ENCODE data around the gene SSTR3. TPM values are rescaled to one million over a fixed set of nuclear protein-coding genes. Genes with fewer than 3 reads are reported as not detected.

The SSTR3 gene
- total and polyA plus RNA-seq, 2 of the 4 experiments (the other 2 are of a cell fraction), result under 0.01 to 0.07 TPM

GRCh38 chr22:37199760-37200108, 12.5 kb downstream of the SSTR3 start:
- Histone ChIP-seq H3K27me3 (ENCODE audit: control insufficient read depth, insufficient read depth, low read length) (no peaks in the 10 kb centered on the region), H3K4ac (ENCODE audit: low read depth, low read length) (peak overlapping the region; percentile 93), H3K18ac (ENCODE audit: low read depth, low read length) (0 out of 2 replicates have a peak overlapping the region, but pooled peaks have one; percentile 14), H2AK9ac (replicated peaks; ENCODE audit: low read depth, low read length, poor library complexity) (peak overlapping the region; percentile 94), H2AFZ (replicated peaks; ENCODE audit: low read length, poor library complexity) (peak overlapping the region; percentile 98), H3K79me1 (ENCODE audit: low read depth in 1 of 2, low read length in 2 of 2) (peaks cover 0 to 6% of the 10 kb centered on the region in 2 experiments; a peak in 1 of 4 replicates), H3K23ac (ENCODE audit: low read depth, low read length) (peak overlapping the region; percentile 55; the same call in 1 of the 2 replicates), H2BK120ac (ENCODE audit: low read depth, low read length) (peak overlapping the region; percentile 73), H3K27ac (ENCODE audit: insufficient read depth, low read length) (peak overlapping the region; percentile 18; the same call in 1 of the 2 replicates), H3K9me3 (ENCODE audit: control insufficient read depth, insufficient read depth, low read length) (no peaks in the 10 kb centered on the region), H2BK5ac (ENCODE audit: low read depth, low read length, poor library complexity, severe bottlenecking) (peak overlapping the region; percentile 25), H3K4me3 (ENCODE audit: insufficient read depth, low read depth, low read length) (no peak overlapping the region), H3K9ac (ENCODE audit: low read depth, low read length) (peak overlapping the region; percentile 69), H2BK20ac (ENCODE audit: low read depth, low read length) (peak overlapping the region; percentile 48; the same call in 1 of the 2 replicates), H3K14ac (replicated peaks; ENCODE audit: low read depth, low read length) (peak overlapping the region; percentile 82), H2BK15ac (ENCODE audit: low read depth, low read length) (peak overlapping the region; percentile 79; the same call in 1 of the 3 replicates), H4K5ac (ENCODE audit: low read depth, low read length) (peak overlapping the region; percentile 81), H3K9me1 (ENCODE audit: insufficient read depth, low read length) (peaks cover 7% of the 10 kb centered on the region), H2AK5ac (ENCODE audit: low read depth, low read length) (peak overlapping the region; percentile 73; the same call in 1 of the 2 replicates), H3K36me3 (ENCODE audit: control insufficient read depth, insufficient read depth, low read length) (no peaks in the 10 kb centered on the region), H4K20me1 (ENCODE audit: insufficient read depth, low read length) (no peaks in the 10 kb centered on the region), H3K4me2 (ENCODE audit: low read depth, low read length) (peak overlapping the region; percentile 70), H3K4me1 (ENCODE audit: control insufficient read depth, insufficient read depth, low read length) (peaks cover 20% of the 10 kb centered on the region), H4K91ac (ENCODE audit: insufficient read depth, low read depth, low read length) (peak overlapping the region; percentile 88), H4K8ac (ENCODE audit: low read depth in 2 of 2, low read length in 2 of 2) (peak overlapping the region; percentile 61 to 99), H3K56ac (ENCODE audit: extremely low read depth, insufficient read depth, low read length) (no peak overlapping the region)
- no peak for ATAC-seq (ENCODE audit: low read depth)
- ChIA-PET POLR2A (ENCODE audit: unreplicated experiment) (no interaction called here), CTCF (interaction anchor here (0.9 to 1.5 kb wide), 7 partner anchors 10 to 107 kb away, joined by 3 to 5 read pairs (median 3); no protein-coding TSS in a partner anchor)
- BruUV-seq (replicated peaks), result no TSS peak
- dilution Hi-C loops (cut with HindIII; ENCODE audit: low sequenced_read_pairs, unreplicated experiment) (no loop called here), in situ Hi-C loops (cut with MboI; ENCODE audit: low sequenced_read_pairs) (loop anchor here (5.0 kb wide), 1 partner anchor 37 kb away; no protein-coding TSS in a partner anchor), intact Hi-C loops (cut with micrococcal nuclease) (loop anchor here (1.0 to 5.0 kb wide), 4 partner anchors 121 to 417 kb away; partner anchors contain the start of gene KCTD17)
- TF ChIP-seq SMC3 (IDR thresholded peaks at IDR 0.05; ENCODE audit: low read depth, low read length) (no peak), USF2 (IDR thresholded peaks at IDR 0.05; ENCODE audit: low read depth, low read length) (no peak), POLR2A (IDR thresholded peaks at IDR 0.05; ENCODE audit: low read depth, low read length) (no peak), BHLHE40 (IDR thresholded peaks at IDR 0.05; ENCODE audit: low read depth, low read length) (no peak), MXI1 (IDR thresholded peaks at IDR 0.05; ENCODE audit: borderline replicate concordance, low read depth, low read length) (no peak), RCOR1 (IDR thresholded peaks at IDR 0.05; ENCODE audit: insufficient replicate concordance, low read length) (no peak), NFE2L2 (IDR thresholded peaks at IDR 0.05; ENCODE audit: low read depth, low read length) (no peak), RAD21 (IDR thresholded peaks at IDR 0.05; ENCODE audit: low read length) (no peak), CEBPB (IDR thresholded peaks at IDR 0.05; ENCODE audit: low read depth, low read length) (no peak), MAZ (IDR thresholded peaks at IDR 0.05; ENCODE audit: borderline replicate concordance, low read depth, low read length) (no peak)
- WGBS, 2 experiments (ENCODE audit: extremely low coverage in 2 of 2, insufficient read length in 1 of 2), result 30% methylated on average over 7 of the region's 12 CpGs; no CpG with 5 or more reads in 1 of the 2 experiments
- DNase-seq, result no peak
